Activated CD8-positive, alpha-beta T cell treated with anti-CD3 and anti-CD28 coated beads for 36 hours (primary cell): ENCODE measurements around the gene NPAS1. TPM values are rescaled to one million over a fixed set of nuclear protein-coding genes. Genes with fewer than 3 reads are reported as not detected.
A peak's percentile ranks its signal among the peaks of the same experiment; 100 is the strongest.

ENCODE experiments used
- ATAC-seq: fragments of 200-7000 bp; cut with Tn5 transposase; one replicate; pipeline ENCODE4 v1.10.0; 2021; ENCODE audit warnings: mild to moderate bottlenecking, moderate library complexity
- CTCF ChIA-PET: fragments of 350-600 bp; sonication (Branson Sonifier 250); formaldehyde crosslinking; loops from one replicate; lab custom pipeline; 2021; ENCODE audit warnings: antibody characterized with exemption; lab: Charles Lee
- POLR2A ChIA-PET: fragments of 350-600 bp; sonication (Branson Sonifier 250); formaldehyde crosslinking; loops from one replicate; lab custom pipeline; 2021; ENCODE audit warnings: antibody characterized with exemption; lab: Charles Lee
- DNase-seq: peaks from one replicate; pipeline ENCODE4 v3.0.0-alpha.2; 2020
- H3K27ac Mint-ChIP-seq: one replicate; pipeline ENCODE4 v1.8.0; 2021; ENCODE audit warnings: mild to moderate bottlenecking, mixed read lengths
- H3K27me3 Mint-ChIP-seq: one replicate; pipeline ENCODE4 v1.8.0; 2021; ENCODE audit warnings: mixed read lengths
- H3K36me3 Mint-ChIP-seq: one replicate; pipeline ENCODE4 v1.8.0; 2021; ENCODE audit warnings: low read depth, mixed read lengths
- H3K4me1 Mint-ChIP-seq: one replicate; pipeline ENCODE4 v1.8.0; 2021; ENCODE audit warnings: low read depth, mixed read lengths
- H3K4me3 Mint-ChIP-seq: one replicate; pipeline ENCODE4 v1.8.0; 2021; ENCODE audit warnings: mild to moderate bottlenecking, moderate library complexity, mixed read lengths
- H3K9me3 Mint-ChIP-seq: one replicate; pipeline ENCODE4 v1.8.0; 2021; ENCODE audit warnings: mixed read lengths
- intact Hi-C: fragments of 100-400 bp; cut with micrococcal nuclease; formaldehyde crosslinking; loops from one replicate; pipeline ENCODE4 v1.10.0; 2022
- total RNA-seq, 2 experiments: library from RNA; stranded (reverse); gene quantifications; one replicate each; pipeline ENCODE4 v1.2.3, GENCODE V29; 2021
- TF ChIP-seq, protein P1 (sequence below): fragments of 200-600 bp; IDR thresholded peaks from one replicate; pipeline ENCODE4 v1.8.0; 2022; ENCODE audit warnings: antibody characterized with exemption, mild to moderate bottlenecking

Gene NPAS1
- total RNA-seq, 2 experiments from 2014 or later: 0.27 to 0.65 TPM

- ChIA-PET POLR2A (no interaction called here), CTCF (no interaction called here)
- Mint-ChIP-seq H3K4me3 (no peak overlapping the region), H3K9me3 (no peaks in the 10 kb centered on the region), H3K27me3 (no peaks in the 10 kb centered on the region), H3K36me3 (no peaks in the 10 kb centered on the region), H3K4me1 (peaks cover 38% of the 10 kb centered on the region), H3K27ac (peak overlapping the region; percentile 59)
- ATAC-seq (peak; percentile 19), DNase-seq (no peak)
- TF ChIP-seq, protein P1, sequence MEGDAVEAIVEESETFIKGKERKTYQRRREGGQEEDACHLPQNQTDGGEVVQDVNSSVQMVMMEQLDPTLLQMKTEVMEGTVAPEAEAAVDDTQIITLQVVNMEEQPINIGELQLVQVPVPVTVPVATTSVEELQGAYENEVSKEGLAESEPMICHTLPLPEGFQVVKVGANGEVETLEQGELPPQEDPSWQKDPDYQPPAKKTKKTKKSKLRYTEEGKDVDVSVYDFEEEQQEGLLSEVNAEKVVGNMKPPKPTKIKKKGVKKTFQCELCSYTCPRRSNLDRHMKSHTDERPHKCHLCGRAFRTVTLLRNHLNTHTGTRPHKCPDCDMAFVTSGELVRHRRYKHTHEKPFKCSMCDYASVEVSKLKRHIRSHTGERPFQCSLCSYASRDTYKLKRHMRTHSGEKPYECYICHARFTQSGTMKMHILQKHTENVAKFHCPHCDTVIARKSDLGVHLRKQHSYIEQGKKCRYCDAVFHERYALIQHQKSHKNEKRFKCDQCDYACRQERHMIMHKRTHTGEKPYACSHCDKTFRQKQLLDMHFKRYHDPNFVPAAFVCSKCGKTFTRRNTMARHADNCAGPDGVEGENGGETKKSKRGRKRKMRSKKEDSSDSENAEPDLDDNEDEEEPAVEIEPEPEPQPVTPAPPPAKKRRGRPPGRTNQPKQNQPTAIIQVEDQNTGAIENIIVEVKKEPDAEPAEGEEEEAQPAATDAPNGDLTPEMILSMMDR: no peak
- intact Hi-C loops: no loop called here
Observed at GRCh38 chr19:46978171-46978869, 41.3 kb upstream of the NPAS1 start.

DNA sequence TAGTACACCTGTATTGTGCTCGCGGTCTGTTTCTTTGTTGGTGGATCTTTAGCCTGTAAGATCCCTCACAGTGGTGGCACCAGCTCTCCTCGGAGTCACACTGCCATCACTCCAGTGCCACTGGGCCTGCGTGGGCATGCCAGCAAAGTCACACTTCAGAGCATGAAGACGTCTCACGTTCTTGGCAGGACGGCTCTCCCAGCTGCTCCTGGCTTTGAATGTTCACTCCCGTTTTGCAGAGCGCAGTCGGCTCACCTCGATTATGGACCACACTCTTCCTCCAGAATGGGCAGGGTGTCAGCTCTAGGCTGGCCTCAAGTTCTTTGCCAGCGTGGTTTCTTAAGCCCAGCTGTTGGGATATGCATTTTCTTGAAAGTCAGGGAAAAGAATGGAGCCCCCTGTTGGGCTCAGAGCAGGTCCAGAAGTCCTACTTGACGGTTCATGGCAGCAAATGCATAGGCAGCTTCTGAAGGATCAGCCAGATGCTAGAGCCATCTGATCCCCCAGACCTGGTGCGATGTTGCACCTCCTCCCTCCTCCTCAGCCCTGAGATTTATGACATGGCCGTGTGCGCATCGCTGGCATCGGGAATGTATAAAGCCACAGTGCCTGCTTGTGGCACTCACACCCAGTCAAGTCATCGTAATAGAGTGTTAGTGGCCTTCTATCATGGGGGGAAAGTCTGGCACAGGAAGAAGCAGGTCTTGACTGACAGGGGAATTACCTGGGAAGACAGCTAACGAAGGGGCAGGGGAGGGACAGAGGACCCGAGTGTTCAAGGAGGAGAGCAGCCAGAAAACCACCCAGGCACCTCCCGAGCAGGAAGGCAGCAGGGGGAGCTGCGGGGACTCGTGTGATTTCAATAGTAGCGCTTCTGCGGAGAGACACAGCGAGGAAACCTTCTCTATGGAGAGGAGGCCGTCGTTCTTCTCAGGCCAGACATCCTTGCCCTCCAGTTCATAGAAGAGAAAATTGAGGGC lies 40.2 kb upstream of the NPAS1 start:
- ATAC-seq (no peak), DNase-seq (no peak)
- no peak overlapping the region for H3K4me3 Mint-ChIP-seq
- H3K36me3 Mint-ChIP-seq: no peaks in the 10 kb centered on the region
- H3K9me3 Mint-ChIP-seq: no peaks in the 10 kb centered on the region
- intact Hi-C loops: no loop called here
- ChIA-PET CTCF (interaction anchor here (1.6 to 2.0 kb wide), 2 partner anchors 12 to 15 kb away, joined by 5 to 11 read pairs; no protein-coding TSS in a partner anchor), POLR2A (interaction anchor here (0.7 to 2.2 kb wide), 2 partner anchors 24 to 656 kb away, joined by 3 to 4 read pairs; no protein-coding TSS in a partner anchor)
- H3K27ac Mint-ChIP-seq: peak overlapping the region; percentile 36
- peaks cover 38% of the 10 kb centered on the region for H3K4me1 Mint-ChIP-seq
- H3K27me3 Mint-ChIP-seq: no peaks in the 10 kb centered on the region
- TF ChIP-seq, protein P1: no peak

DNA sequence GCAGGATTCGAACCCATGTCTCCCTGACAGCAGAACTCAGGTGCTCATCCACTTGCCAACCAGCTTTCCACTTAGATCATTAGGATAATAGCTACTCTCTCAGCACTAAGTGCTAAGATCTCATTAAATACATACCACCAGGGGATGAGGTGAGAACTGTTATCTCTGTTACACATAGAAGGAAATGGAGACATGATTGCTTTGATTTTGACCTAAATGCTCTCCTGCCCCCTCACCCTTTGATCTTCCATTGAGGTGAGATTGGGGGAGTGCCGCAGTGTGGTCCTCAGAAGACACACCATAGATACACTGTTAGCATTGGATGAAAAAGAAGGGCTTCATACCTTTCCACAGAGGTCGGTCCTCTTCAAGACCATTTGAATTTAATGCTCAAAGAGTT lies 38.9 kb upstream of the NPAS1 start:
- ATAC-seq (peak; percentile 46), DNase-seq (peak; percentile 25)
- TF ChIP-seq, protein P1: no peak
- Mint-ChIP-seq H3K27me3 (no peaks in the 10 kb centered on the region), H3K27ac (peak overlapping the region; percentile 53), H3K4me1 (peaks cover 38% of the 10 kb centered on the region), H3K9me3 (no peaks in the 10 kb centered on the region), H3K36me3 (no peaks in the 10 kb centered on the region), H3K4me3 (no peak overlapping the region)
- intact Hi-C loops: no loop called here
- ChIA-PET CTCF (interaction anchor here (1.5 to 2.0 kb wide), 2 partner anchors 10 to 214 kb away, joined by 3 to 11 read pairs; no protein-coding TSS in a partner anchor), POLR2A (interaction anchor here (2.2 kb wide), 1 partner anchor 25 kb away, joined by 4 read pairs; no protein-coding TSS in a partner anchor)

- Mint-ChIP-seq H3K4me3 (no peak overlapping the region), H3K27me3 (no peaks in the 10 kb centered on the region), H3K4me1 (peaks cover 38% of the 10 kb centered on the region), H3K36me3 (no peaks in the 10 kb centered on the region), H3K27ac (peak overlapping the region; percentile 53), H3K9me3 (no peaks in the 10 kb centered on the region)
- ChIA-PET CTCF (interaction anchor here (1.5 kb wide), 1 partner anchor 214 kb away, joined by 3 read pairs; no protein-coding TSS in a partner anchor), POLR2A (interaction anchor here (2.2 kb wide), 1 partner anchor 26 kb away, joined by 4 read pairs; no protein-coding TSS in a partner anchor)
- DNase-seq (no peak), ATAC-seq (no peak)
- TF ChIP-seq, protein P1: no peak
- intact Hi-C loops: no loop called here
Observed at GRCh38 chr19:46981286-46981945, 38.2 kb upstream of the NPAS1 start.
